Small intestine (tissue), 7 donors: ENCODE results near the gene RBM23. TPM values are rescaled to one million over a fixed set of nuclear protein-coding genes. Genes with fewer than 3 reads are reported as not detected.
A peak's percentile ranks its signal among the peaks of the same experiment; 100 is the strongest.

Experiments
- DNase-seq, 2 donors: peaks; one replicate each; pipeline versions ENCODE4 v3.0.0 to v3.0.0-alpha.2; 2013
- FAIRE-seq: peaks from 2 replicates; lab custom pipeline; 2012; peaks lifted over from hg19 to GRCh38; lab: Jason Lieb, UNC
- H3K27ac ChIP-seq, 3 donors: one replicate each; pipeline ENCODE4 v1.5.1; 2013; ENCODE audit warnings: low read length in 2 of 3, mild to moderate bottlenecking in 2 of 3, control low read depth in 1 of 3, inconsistent platforms in 1 of 3, low read depth in 1 of 3, moderate library complexity in 1 of 3
- H3K27me3 ChIP-seq, 3 donors: one replicate each; pipeline ENCODE4 v1.6.1; 2013; ENCODE audit warnings: low read length in 3 of 3, inconsistent platforms in 1 of 3; ENCODE audit not compliant: control insufficient read depth in 3 of 3, insufficient read depth in 3 of 3
- H3K36me3 ChIP-seq, 3 donors: one replicate each; pipeline ENCODE4 v1.6.1; 2013; ENCODE audit warnings: low read length in 3 of 3, inconsistent platforms in 1 of 3, low read depth in 1 of 3, mild to moderate bottlenecking in 1 of 3, moderate library complexity in 1 of 3; ENCODE audit not compliant: control insufficient read depth in 3 of 3, insufficient read depth in 2 of 3
- H3K4me1 ChIP-seq, 3 donors: one replicate each; pipeline ENCODE4 v1.6.1; 2013; ENCODE audit warnings: low read length in 2 of 3, inconsistent platforms in 1 of 3, low read depth in 1 of 3, mild to moderate bottlenecking in 1 of 3, moderate library complexity in 1 of 3; ENCODE audit not compliant: control insufficient read depth in 3 of 3, insufficient read depth in 2 of 3
- H3K4me3 ChIP-seq, 3 donors: one replicate each; pipeline ENCODE4 v1.5.1; 2013; ENCODE audit warnings: low read length in 3 of 3, control low read depth in 1 of 3, inconsistent platforms in 1 of 3, low read depth in 1 of 3, mild to moderate bottlenecking in 1 of 3, moderate library complexity in 1 of 3
- H3K9me3 ChIP-seq, 2 donors: one replicate each; pipeline ENCODE4 v1.6.1; 2013; ENCODE audit warnings: low read depth in 1 of 2, low read length in 1 of 2; ENCODE audit not compliant: control insufficient read depth in 2 of 2, insufficient read depth in 1 of 2
- WGBS, 3 donors: extraction: QIAGEN DNeasy Blood & Tissue Kit; methylation state at CpG; one replicate each; pipeline ENCODE4 v1.1.7; 2013; 5-methylcytosine and 5-hydroxymethylcytosine counted together
- polyA plus RNA-seq, 4 donors: library from polyadenylated mRNA; stranded (reverse) in 3 of 4; unstranded in 1 of 4; fragments of 200-250 nt in 3 of 4; fragments of 120-200 nt in 1 of 4; gene quantifications; one replicate each; pipeline versions ENCODE4 v1.2.1 to v1.2.3, GENCODE V29; 2013
- donor health status: healthy with polysubstance abuse.
- donor health status: control.
- donor health status: control.
- donor health status: Bipolar disorder and iron deficiency.
- donor health status: healthy.

Gene RBM23
- polyA plus RNA-seq, 4 donors, result 35.8 to 77.8 (median 39.1) TPM

DNA sequence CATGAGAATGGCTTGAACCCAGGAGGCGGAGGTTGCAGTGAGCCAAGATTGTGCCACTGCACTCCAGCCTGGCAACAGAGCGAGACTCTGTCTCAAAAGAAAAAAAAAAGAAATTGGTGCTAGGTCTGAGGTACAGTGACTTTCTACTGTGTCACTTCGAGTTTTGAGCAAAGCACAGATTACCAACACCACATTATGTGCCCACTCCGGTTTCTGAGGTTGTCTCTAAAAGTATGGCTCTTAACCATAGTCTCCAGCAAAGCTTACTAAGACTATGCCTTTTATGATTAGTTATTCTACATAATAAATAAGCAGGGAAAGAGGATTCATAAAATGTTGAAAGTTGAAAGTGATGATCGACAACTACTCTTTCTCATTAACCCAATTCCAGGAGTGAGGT lies 8.0 kb downstream of the RBM23 start:
- FAIRE-seq (no peak), DNase-seq (no peak)
- Histone ChIP-seq H3K4me3 (no peak overlapping the region), H3K36me3 (peaks cover 19 to 68% (median 20%) of the 10 kb centered on the region in 3 donors), H3K4me1 (no peaks in the 10 kb centered on the region), H3K27me3 (no peaks in the 10 kb centered on the region), H3K9me3 (no peaks in the 10 kb centered on the region), H3K27ac (no peak overlapping the region)
- 83 to 92% (median 91%) methylated on average over 5 of the region's 5 CpGs for WGBS, 3 donors

DNA sequence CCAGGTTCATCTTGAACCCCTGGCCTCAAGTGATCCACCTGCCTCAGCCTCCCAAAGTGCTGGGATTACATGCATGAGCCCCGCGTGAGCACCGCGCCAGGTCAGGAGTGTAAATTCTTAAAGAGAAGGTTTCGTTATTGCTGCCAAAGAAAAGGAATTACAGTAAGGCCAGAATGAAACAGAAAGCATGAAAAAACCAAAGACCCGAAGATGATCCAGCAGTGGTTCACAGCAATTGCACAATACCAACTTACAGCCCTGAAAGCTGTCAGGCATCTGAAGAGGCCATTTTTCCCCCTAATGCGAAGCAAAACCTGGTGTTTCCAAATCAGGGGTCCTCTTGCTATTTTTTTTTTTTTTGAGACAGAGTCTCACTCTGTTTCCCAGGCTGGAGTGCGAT lies 10.3 kb downstream of the RBM23 start:
- Histone ChIP-seq H3K9me3 (no peaks in the 10 kb centered on the region), H3K27me3 (no peaks in the 10 kb centered on the region), H3K4me3 (no peak overlapping the region), H3K36me3 (peaks cover 32 to 73% (median 37%) of the 10 kb centered on the region in 3 donors), H3K4me1 (no peaks in the 10 kb centered on the region), H3K27ac (no peak overlapping the region)
- DNase-seq (no peak), FAIRE-seq (no peak)
- 75 to 89% (median 85%) methylated on average over 8 of the region's 8 CpGs for WGBS, 3 donors

DNA sequence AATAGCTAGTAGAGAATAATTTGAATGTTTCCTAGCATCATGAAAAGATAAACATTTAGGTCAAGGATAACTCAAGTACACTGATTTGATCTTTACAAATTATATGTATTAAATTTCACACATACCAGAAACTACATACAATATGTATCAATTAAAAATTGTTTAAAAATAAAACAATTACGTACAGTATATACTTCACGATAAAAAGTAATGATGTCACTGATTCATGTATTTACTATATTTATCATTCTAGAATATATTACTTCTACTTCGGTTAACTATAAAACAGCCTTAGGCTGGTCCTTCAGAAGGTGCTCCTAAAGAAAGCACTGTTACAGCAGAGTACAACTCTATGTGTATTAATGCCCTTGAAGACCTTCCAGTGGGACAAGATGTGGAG lies 11.5 kb downstream of the RBM23 start:
- Histone ChIP-seq H3K9me3 (no peaks in the 10 kb centered on the region), H3K36me3 (peaks cover 32 to 74% (median 44%) of the 10 kb centered on the region in 3 donors), H3K4me1 (no peaks in the 10 kb centered on the region), H3K27ac (no peak overlapping the region), H3K4me3 (no peak overlapping the region), H3K27me3 (no peaks in the 10 kb centered on the region)
- 91 to 95% (median 94%) methylated on average over 3 of the region's 3 CpGs for WGBS, 3 donors
- no peak for DNase-seq
- no peak for FAIRE-seq

DNA sequence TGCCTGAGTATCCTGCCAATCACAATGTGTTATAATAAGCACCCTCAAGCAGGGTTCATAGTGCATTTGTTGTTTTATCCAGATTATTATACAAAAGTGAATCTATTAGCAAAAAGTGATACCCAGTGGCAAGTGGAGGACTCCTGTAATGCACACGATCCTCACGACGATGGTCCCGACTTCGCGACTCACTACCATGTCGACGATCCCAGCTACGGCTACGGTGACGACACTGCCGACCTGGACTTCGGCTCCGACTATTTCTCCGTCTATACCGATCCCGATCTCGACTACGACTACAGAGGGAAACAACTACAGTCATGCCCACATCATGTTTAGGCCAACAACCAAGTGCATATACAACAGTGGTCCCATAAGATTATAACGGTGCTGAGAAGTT lies 12.9 kb downstream of the RBM23 start:
- DNase-seq (no peak), FAIRE-seq (no peak)
- Histone ChIP-seq H3K9me3 (no peaks in the 10 kb centered on the region), H3K27ac (no peak overlapping the region), H3K27me3 (no peaks in the 10 kb centered on the region), H3K4me1 (no peaks in the 10 kb centered on the region), H3K36me3 (peaks cover 41 to 82% (median 47%) of the 10 kb centered on the region in 3 donors), H3K4me3 (no peak overlapping the region)
- WGBS, 3 donors, result 96 to 99% (median 97%) methylated on average over 20 of the region's 20 CpGs

DNA sequence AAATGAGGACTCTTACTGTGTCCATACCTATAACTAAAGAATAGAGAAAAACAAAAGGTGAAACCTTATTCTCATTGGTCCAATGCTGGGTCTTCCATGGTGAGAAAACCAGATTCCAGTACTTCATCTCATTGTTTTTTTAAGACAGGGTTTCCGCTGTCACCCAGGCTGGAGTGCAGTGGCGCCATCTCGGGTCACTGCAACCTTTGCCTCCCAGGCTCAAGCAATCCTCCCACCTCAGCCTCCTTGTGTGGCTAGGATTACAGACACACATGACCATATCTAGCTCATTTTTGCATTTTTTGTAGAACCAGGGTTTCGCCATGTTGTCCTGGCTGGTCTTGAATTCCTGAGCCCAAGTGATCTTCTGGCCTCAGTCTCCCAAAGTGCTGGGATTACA lies 13.3 kb downstream of the RBM23 start:
- peaks cover 44 to 84% (median 46%) of the 10 kb centered on the region in 3 donors for H3K36me3 ChIP-seq
- no peaks in the 10 kb centered on the region for H3K9me3 ChIP-seq
- no peak overlapping the region for H3K4me3 ChIP-seq
- FAIRE-seq (no peak), DNase-seq (no peak)
- no peak overlapping the region for H3K27ac ChIP-seq
- no peaks in the 10 kb centered on the region for H3K4me1 ChIP-seq
- WGBS, 3 donors, result 86 to 95% (median 91%) methylated on average over 4 of the region's 4 CpGs
- no peaks in the 10 kb centered on the region for H3K27me3 ChIP-seq

DNA sequence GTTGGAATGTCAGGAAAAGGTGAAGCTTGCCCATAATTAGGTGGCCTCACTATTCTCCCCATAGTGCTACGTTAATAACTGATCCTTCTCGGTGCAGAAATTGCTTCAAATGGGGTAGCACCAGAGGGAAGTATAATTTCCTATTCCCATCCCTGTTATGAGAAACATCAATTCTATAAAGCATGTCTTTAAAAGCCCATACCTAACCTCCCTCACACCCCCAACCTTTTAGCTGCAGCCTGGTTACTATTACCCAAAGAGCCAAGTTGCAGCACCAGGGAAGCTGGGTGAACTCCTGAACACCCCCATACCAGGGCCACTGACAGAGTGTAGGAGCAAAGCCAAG lies 15.2 kb downstream of the RBM23 start:
- Histone ChIP-seq H3K4me3 (no peak overlapping the region), H3K9me3 (no peaks in the 10 kb centered on the region), H3K27me3 (no peaks in the 10 kb centered on the region), H3K4me1 (peaks cover 0 to 3% (median 0%) of the 10 kb centered on the region in 3 donors), H3K36me3 (peaks cover 39 to 73% (median 41%) of the 10 kb centered on the region in 3 donors), H3K27ac (no peak overlapping the region)
- DNase-seq (no peak), FAIRE-seq (no peak)
- 74 to 91% (median 76%) methylated on average over 2 of the region's 2 CpGs for WGBS, 3 donors

DNA sequence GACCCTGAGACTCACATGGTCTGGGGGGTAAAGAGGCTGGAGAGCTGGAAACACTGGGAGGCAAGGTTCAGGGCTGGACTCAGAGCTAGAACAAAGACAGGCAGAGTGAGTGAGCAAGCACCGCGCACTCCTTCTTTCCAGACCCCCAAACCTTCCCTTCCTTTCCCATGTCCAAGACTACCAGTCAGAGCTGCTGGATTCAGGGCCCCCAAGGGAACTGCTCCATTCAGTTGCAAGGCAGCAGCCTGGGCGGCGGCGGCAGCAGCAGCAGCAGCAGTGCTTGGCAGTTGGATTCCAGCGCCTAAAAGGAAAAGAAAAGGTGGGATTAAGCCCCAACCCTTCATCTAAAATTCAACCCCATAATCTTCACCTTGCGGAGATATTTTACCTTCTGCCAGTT lies 17.1 kb downstream of the RBM23 start:
- peaks cover 0 to 7% (median 3%) of the 10 kb centered on the region in 3 donors for H3K4me1 ChIP-seq
- H3K4me3 ChIP-seq, result no peak overlapping the region
- no peak overlapping the region for H3K27ac ChIP-seq
- H3K36me3 ChIP-seq, result peaks cover 31 to 62% (median 34%) of the 10 kb centered on the region in 3 donors
- WGBS, 3 donors, result 94 to 97% (median 97%) methylated on average over 7 of the region's 7 CpGs
- no peaks in the 10 kb centered on the region for H3K9me3 ChIP-seq
- DNase-seq, result no peak
- H3K27me3 ChIP-seq, result no peaks in the 10 kb centered on the region
- no peak for FAIRE-seq

DNA sequence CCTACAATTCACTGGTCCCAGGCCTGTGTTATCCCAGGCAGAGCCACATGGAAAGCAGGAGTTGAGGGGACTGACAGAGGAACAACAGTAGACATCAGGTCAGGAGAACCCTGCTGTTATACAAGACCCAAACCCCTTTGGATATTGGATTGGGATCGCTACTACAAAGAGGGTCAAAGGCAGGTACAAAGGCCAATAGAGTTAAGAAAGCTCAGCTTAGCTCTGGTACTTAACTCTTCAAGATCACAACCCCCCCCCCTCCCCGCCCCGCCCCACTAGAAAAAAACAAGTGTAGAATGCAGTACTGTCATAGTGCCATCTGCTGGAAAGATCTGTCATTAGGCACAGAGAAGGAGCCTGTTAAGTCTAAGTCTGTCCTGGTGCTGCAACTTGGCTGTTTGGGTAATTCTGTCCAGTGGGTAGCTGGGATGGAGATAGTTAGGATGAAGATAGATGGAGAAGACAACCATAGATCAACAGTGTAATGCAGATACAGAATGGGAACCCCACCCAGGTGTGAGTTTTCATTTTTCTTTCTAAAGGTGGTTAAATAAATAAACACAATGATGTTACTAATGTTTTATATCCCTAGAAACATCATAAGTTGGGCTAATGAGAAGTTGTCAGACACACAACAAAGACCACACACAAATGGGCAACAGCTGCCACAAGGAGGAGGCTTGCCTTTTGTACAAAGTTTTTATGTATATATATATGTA lies 18.7 kb downstream of the RBM23 start:
- peaks cover 23 to 48% (median 31%) of the 10 kb centered on the region in 3 donors for H3K36me3 ChIP-seq
- H3K4me3 ChIP-seq, result no peak overlapping the region
- no peaks in the 10 kb centered on the region for H3K27me3 ChIP-seq
- H3K4me1 ChIP-seq, result peaks cover 0 to 7% (median 3%) of the 10 kb centered on the region in 3 donors
- WGBS, 3 donors, result 27 to 28% (median 27%) methylated on average over 3 of the region's 3 CpGs
- DNase-seq (peak; percentile 79 to 89), FAIRE-seq (no peak)
- peak overlapping the region in 1 of 3 donors; percentile 53 for H3K27ac ChIP-seq
- no peaks in the 10 kb centered on the region for H3K9me3 ChIP-seq
